GM18858 (cell line): ENCODE measurements around the gene MYO5C.

Experiments used
- ATAC-seq: cut with Tn5 transposase; IDR thresholded peaks from one replicate; pipeline ENCODE4 v1.9.1; 2021; ENCODE audit not compliant: unreplicated experiment

MYO5C gene

GRCh38 chr15:52150871-52151270 is 144.7 kb downstream of the MYO5C start:
- ATAC-seq: no peak

DNA sequence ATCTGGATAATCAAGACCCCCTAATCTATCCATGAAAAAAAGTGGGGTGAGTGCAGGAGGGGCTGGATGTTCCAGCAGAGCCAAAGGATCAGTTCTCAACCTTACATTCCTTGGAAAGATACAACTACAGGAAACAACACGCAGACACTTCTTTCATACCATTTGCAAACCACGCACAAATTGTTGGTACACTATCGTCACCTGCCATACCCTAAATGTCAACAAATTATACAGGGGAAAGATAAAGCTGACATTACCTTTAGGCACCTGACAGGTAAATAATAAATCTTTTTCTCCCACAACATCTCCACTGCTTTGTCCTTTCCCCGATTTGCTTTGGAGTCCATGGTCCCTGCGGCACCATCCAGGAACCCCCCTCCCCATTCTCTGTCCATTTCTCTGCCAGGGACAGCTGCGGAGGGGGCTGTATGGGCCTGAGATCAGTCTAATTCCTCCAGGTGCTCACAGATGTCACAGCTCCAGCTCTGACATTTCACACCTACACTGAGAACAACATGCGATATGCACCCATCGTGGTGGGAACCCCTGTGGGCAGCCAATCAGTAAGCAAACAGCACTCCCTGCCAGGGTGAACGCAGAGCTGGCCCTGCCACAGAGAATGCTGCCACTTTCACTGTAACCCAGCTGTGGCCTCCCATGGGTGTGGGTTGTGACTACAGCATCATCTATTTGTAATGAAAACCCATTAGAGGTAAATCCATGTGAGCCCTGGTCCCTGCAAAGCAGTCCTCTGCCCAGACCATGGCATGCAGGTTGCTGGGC is 145.4 kb downstream of the MYO5C start:
- ATAC-seq: no peak

DNA sequence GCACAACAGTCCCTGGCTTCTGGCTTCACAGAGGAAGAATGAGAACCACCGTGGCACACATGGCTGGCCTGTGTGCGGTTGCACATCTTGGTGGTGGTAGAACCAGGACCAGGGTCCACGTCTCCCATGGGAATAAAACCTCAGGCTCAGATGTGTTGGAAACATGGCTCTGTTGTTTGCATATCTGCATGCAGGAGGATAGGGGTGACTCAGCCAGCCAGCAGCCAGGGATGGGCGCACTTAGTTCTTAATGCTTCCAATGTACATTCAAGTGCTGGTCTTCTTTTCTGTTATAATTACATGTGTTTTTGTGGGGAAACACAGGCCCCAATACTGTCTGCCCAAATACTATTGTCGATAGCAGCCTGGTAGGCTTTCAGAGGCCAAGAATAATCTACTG is 147.2 kb downstream of the MYO5C start:
- ATAC-seq: no peak

DNA sequence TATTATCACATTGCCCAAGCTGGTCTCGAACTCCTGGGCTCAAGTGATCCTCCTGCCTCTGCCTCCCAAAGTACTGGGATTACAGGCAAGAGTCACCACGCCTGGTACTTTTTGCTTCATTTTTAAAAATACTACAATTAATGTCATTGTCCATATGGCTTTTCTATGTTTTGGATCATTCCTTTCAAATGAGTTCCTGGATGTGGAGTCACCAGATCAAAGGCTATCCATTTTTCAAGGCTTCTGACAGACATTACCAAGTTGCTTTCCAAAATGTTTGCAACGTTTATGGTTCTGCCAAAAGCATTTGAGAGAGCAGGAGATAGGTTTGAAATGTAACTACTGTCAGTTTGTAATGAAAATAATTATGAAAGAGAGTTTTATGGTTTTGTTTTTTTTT is 148.8 kb downstream of the MYO5C start:
- ATAC-seq: no peak

DNA sequence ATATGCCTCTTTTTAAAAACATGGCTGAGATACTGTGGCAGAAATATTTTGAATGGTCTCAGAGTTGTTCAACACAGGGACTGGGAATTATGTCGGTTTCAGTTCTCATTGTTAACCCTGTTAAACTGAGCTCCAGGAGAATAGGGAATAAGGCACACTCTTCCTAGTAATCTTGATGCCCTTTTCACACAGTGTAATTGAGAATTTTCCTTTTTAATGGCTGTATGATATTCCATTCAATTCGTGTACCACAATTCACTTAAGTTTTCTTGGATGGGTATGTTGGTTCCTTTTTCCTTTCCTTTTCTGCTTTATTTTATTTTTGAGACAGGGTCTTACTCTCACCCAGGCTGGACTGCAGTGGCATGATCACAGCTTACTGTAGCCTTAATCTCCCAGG is 149.3 kb downstream of the MYO5C start:
- no peak for ATAC-seq

DNA sequence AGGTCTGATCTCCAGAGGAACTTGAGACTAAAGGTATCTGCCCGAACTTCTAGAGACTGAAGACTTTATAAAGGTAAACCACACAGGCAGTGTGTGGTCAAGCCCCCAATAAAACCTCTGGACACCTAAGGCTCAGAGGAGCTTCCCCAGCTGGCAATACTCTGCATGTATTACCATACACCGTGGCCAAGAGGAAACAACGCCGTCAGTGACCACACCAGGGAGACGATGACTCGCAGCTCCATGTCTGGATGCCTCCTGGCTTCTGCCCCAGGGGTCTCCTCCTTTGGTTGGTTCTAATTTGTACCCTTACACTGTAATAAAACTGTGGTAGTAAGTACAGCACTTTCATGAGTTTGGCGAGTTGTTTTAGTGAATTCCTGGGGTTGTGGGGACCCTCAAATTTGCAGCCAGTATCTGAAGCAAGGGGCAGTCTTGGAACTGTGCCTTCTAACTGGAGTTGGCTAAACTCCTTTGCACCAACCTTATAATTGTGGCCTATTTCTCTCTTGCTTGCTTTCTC is 150.9 kb downstream of the MYO5C start:
- ATAC-seq: no peak

DNA sequence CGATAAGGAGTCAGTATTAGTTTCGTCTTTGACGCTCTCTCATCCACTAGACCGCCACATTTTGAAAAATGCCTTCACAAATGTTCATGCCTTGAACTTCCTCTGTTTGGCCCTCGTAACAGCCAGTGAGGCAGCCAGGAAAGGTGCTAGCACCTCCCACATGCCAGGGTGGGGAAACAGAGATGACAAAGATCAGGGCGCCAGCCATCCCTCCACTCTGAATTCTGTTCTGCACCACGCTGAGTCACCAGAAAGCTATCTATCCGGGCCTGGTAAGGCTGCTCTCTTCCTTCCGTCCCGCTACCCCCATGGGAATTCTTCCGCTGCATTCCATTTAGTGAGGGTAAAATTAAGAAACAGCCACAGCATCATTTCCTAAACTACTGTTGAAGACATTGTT is 151.7 kb downstream of the MYO5C start:
- ATAC-seq: no peak
